ENCODE data around the gene LRRC66. TPM values are rescaled to one million over a fixed set of nuclear protein-coding genes. Genes with fewer than 3 reads are reported as not detected.

The LRRC66 gene
- total and polyA plus RNA-seq, 2 of the 8 experiments (the other 6 are each of a cell fraction or from before 2014, with no cell fraction given) = 0.05 to 0.11 TPM

DNA sequence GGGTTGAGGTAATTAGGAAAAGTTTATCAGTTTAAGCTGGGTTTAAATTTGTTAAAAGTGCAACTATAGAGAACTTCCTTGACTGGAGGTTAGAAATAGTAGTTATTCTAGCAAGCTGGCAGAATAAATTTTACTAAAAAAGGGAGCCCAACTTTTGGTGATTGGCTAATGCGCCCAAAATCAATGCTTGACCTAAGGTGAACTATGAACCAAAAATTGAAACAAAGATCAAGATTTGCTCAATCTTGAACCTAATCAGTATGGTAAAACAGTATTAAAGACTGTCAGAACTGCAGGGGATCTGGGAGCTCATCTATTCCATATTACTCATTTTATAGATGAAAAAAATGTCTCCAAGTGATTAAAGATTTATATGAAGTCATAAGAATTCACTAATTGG, 24.9 kb upstream of the LRRC66 start:
- Histone ChIP-seq H4K8ac (ENCODE audit: extremely low read depth, insufficient read depth, low read length) (no peak overlapping the region), H3K56ac (replicated peaks; ENCODE audit: insufficient read length, low read depth, low read length) (no peak overlapping the region), H3K14ac (ENCODE audit: insufficient read length) (no peak overlapping the region), H4K91ac (replicated peaks; ENCODE audit: insufficient read length, low read length) (no peak overlapping the region), H3K23me2 (ENCODE audit: low read depth, low read length) (no peaks in the 10 kb centered on the region), H4K20me1 (replicated peaks in 1 of 2; ENCODE audit: control insufficient read depth in 1 of 2, insufficient read depth in 2 of 2, low read length in 2 of 2) (no peaks in the 10 kb centered on the region), H2BK120ac (replicated peaks; ENCODE audit: low read depth, low read length) (no peak overlapping the region), H3K9ac (replicated peaks in 1 of 4; ENCODE audit: extremely low read depth in 1 of 4, low read depth in 3 of 4, low read length in 3 of 4) (no peak overlapping the region), H2BK15ac (ENCODE audit: low read length) (no peak overlapping the region), H2BK12ac (ENCODE audit: low read depth, low read length) (no peak overlapping the region), H3K4ac (replicated peaks; ENCODE audit: insufficient read length, low read depth, low read length) (no peak overlapping the region), H3K79me1 (ENCODE audit: low read depth, low read length) (no peaks in the 10 kb centered on the region), H2AK5ac (ENCODE audit: low read depth, low read length) (no peak overlapping the region), H2AFZ (ENCODE audit: low read length) (no peak overlapping the region), H3K4me1 (replicated peaks in 1 of 4; ENCODE audit: control insufficient read depth in 3 of 4, insufficient read depth in 4 of 4, low read length in 3 of 4) (no peaks in the 10 kb centered on the region), H3K36me3 (ENCODE audit: control insufficient read depth in 2 of 4, insufficient read depth in 4 of 4, low read length in 3 of 4) (no peaks in the 10 kb centered on the region), H3K4me3 (ENCODE audit: extremely low read depth in 1 of 4, insufficient read depth in 2 of 4, low read depth in 3 of 4, low read length in 4 of 4) (no peak overlapping the region), H3K23ac (ENCODE audit: insufficient read length) (no peak overlapping the region), H4K5ac (ENCODE audit: insufficient read length, low read depth, low read length) (no peak overlapping the region), H3K9me3 (ENCODE audit: insufficient read depth in 2 of 2, low read depth in 1 of 2, low read length in 1 of 2) (peaks cover 0 to 3% of the 10 kb centered on the region in 2 experiments; a peak in 1 of 4 replicates), H2BK20ac (ENCODE audit: low read length) (no peak overlapping the region), H3K27ac (ENCODE audit: low read depth, low read length) (no peak overlapping the region), H3K4me2 (ENCODE audit: insufficient read depth in 1 of 2, low read depth in 2 of 2, low read length in 2 of 2) (no peak overlapping the region), H3K79me2 (ENCODE audit: control insufficient read depth in 1 of 2, insufficient read depth in 2 of 2, low read length in 2 of 2) (no peaks in the 10 kb centered on the region), H3K27me3 (replicated peaks in 1 of 4; ENCODE audit: control insufficient read depth in 3 of 4, extremely low read depth in 1 of 4, insufficient read depth in 3 of 4, low read length in 3 of 4) (no peaks in the 10 kb centered on the region; a peak in 1 of 7 replicates), H3K18ac (ENCODE audit: extremely low read depth, low read length) (no peak overlapping the region), H2BK5ac (ENCODE audit: low read depth, low read length) (no peak overlapping the region)
- no peak for DNase-seq (ENCODE audit: low read depth in 1 of 2, low spot score in 2 of 2)
- WGBS, 2 experiments (ENCODE audit: extremely low coverage in 1 of 2, insufficient coverage in 1 of 2, insufficient read length in 1 of 2, insufficient replicate concordance in 2 of 2, low coverage in 1 of 2, low lambda C conversion rate in 2 of 2, missing lambda C conversion rate in 1 of 2) = 90% methylated on average over 1 of the region's 1 CpG; no CpG with 5 or more reads in 1 of the 2 experiments
- no peak for TF ChIP-seq POU5F1 (IDR thresholded peaks at IDR 0.05; ENCODE audit: low read depth, low read length)
- no peak for TF ChIP-seq BACH1 (IDR thresholded peaks at IDR 0.05; ENCODE audit: low read length)
- no peak for TF ChIP-seq BCL11A (IDR thresholded peaks at IDR 0.05; ENCODE audit: low read depth in 2 of 2, low read length in 2 of 2)
- no peak for TF ChIP-seq ATF2 (IDR thresholded peaks at IDR 0.05; ENCODE audit: low read length)
- TF ChIP-seq POLR2AphosphoS5 (IDR thresholded peaks at IDR 0.05; ENCODE audit: low read depth, low read length) = no peak
- TF ChIP-seq CHD2 (IDR thresholded peaks at IDR 0.05; ENCODE audit: low read length) = no peak
- CTCF ChIA-PET (ENCODE audit: partially characterized antibody) = interaction anchor here (0.7 kb wide), 1 partner anchor 12 kb away, joined by 3 read pairs; no protein-coding TSS in a partner anchor
- POLR2A ChIA-PET (ENCODE audit: partially characterized antibody) = no interaction called here
- FAIRE-seq = no peak
